SJCRH30 (cell line): ENCODE measurements around the gene LDLRAD4. TPM values are rescaled to one million over a fixed set of nuclear protein-coding genes. Genes with fewer than 3 reads are reported as not detected.

ENCODE experiments used
- DNase-seq, 2 experiments: peaks; one replicate each; pipeline ENCODE4 v3.0.0-alpha.2; 2015 to 2020
- H3K27ac ChIP-seq: fragments of 250-450 bp; sonication (Bioruptor Pico); 2 replicates; pipeline ENCODE4 v1.5.1; 2020; ENCODE audit warnings: mild to moderate bottlenecking, moderate library complexity
- H3K27me3 ChIP-seq: fragments of 250-450 bp; sonication (Bioruptor Pico); 2 replicates; pipeline ENCODE4 v1.5.1; 2020; ENCODE audit warnings: mild to moderate bottlenecking, moderate library complexity
- H3K36me3 ChIP-seq: fragments of 250-450 bp; sonication (Bioruptor Pico); 2 replicates; pipeline ENCODE4 v1.5.1; 2020; ENCODE audit warnings: mild to moderate bottlenecking, moderate library complexity
- H3K4me1 ChIP-seq: fragments of 250-450 bp; sonication (Bioruptor Pico); 2 replicates; pipeline ENCODE4 v1.5.1; 2020; ENCODE audit warnings: mild to moderate bottlenecking, moderate library complexity
- H3K4me3 ChIP-seq: fragments of 250-450 bp; sonication (Bioruptor Pico); 2 replicates; pipeline ENCODE4 v1.5.1; 2020; ENCODE audit warnings: mild to moderate bottlenecking, moderate library complexity
- H3K9me3 ChIP-seq: fragments of 250-450 bp; sonication (Bioruptor Pico); replicated peaks from 2 replicates; pipeline ENCODE4 v1.5.1; 2020; ENCODE audit warnings: mild to moderate bottlenecking, moderate library complexity
- total RNA-seq: library from RNA; depleted of rRNA; stranded (reverse); fragments of >200 nt; shearing (Covaris generic); gene quantifications from 2 replicates; pipeline ENCODE4 v1.2.3, GENCODE V29; 2014

Gene LDLRAD4
- total RNA-seq, 1 experiment from 2014 or later = 0.26 TPM

DNA sequence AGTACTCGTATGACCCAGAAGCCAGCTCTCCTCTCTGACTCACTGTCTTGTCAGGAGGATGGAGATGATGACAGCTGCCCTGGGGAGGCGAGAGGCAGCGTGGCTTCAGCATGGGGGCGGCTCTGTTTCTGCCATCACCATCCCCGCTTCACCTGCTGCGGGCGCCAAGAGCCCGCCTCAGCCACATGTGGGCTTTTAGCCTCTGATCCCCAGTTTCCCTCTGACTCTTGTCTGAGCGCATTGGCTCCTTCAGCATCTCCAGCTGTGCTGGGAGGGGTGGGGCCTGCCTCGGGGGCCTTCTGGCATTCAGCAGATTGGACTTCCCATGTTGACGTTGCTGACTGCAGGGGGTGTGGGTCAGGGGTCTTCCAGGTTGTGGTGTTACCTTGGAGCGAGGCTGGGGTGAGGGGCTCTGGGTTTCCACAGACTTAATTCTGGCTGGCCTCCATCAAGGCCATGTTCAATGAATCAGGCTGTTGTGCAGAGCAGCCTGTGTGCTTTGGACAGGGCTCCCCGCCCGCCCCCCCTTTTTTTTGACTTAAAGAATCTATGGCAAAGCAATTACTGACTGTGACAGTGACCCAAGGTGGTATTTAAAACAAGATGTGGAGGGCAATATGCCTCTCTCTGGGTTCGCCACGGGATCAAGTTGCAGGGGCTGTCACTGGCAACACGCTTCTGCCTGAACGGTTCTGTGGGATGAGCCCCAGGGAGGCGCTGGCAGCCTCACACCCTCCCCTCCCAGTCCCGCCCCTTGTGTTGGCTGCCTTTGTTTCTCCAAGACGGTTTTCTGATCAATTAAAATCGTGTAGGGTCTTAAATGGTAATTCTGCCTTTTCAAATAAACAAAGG lies 228.3 kb downstream of the LDLRAD4 start:
- Histone ChIP-seq H3K4me3 (no peak overlapping the region), H3K27me3 (no peaks in the 10 kb centered on the region), H3K27ac (no peak overlapping the region), H3K4me1 (no peaks in the 10 kb centered on the region), H3K36me3 (no peaks in the 10 kb centered on the region), H3K9me3 (no peaks in the 10 kb centered on the region)
- DNase-seq = no peak

GRCh38 chr18:13447621-13448334 lies 229.2 kb downstream of the LDLRAD4 start:
- H3K36me3 ChIP-seq = no peaks in the 10 kb centered on the region
- H3K9me3 ChIP-seq = no peaks in the 10 kb centered on the region
- no peak for DNase-seq
- no peak overlapping the region for H3K4me3 ChIP-seq
- no peaks in the 10 kb centered on the region for H3K4me1 ChIP-seq
- no peaks in the 10 kb centered on the region for H3K27me3 ChIP-seq
- H3K27ac ChIP-seq = no peak overlapping the region

GRCh38 chr18:13448335-13448795 lies 229.8 kb downstream of the LDLRAD4 start:
- H3K4me1 ChIP-seq = no peaks in the 10 kb centered on the region
- no peak overlapping the region for H3K4me3 ChIP-seq
- H3K27me3 ChIP-seq = no peaks in the 10 kb centered on the region
- H3K36me3 ChIP-seq = no peaks in the 10 kb centered on the region
- no peak overlapping the region for H3K27ac ChIP-seq
- no peak for DNase-seq
- H3K9me3 ChIP-seq = no peaks in the 10 kb centered on the region

- no peaks in the 10 kb centered on the region for H3K9me3 ChIP-seq
- no peaks in the 10 kb centered on the region for H3K36me3 ChIP-seq
- DNase-seq = no peak
- H3K27me3 ChIP-seq = no peaks in the 10 kb centered on the region
- H3K4me3 ChIP-seq = no peak overlapping the region
- H3K4me1 ChIP-seq = no peaks in the 10 kb centered on the region
- no peak overlapping the region for H3K27ac ChIP-seq
These were observed 231.1 kb downstream of the LDLRAD4 start for GRCh38 chr18:13449651-13450050.

GRCh38 chr18:13450289-13451212 lies 232.0 kb downstream of the LDLRAD4 start:
- H3K36me3 ChIP-seq = no peaks in the 10 kb centered on the region
- no peak overlapping the region for H3K4me3 ChIP-seq
- H3K4me1 ChIP-seq = no peaks in the 10 kb centered on the region
- no peaks in the 10 kb centered on the region for H3K27me3 ChIP-seq
- DNase-seq = no peak
- H3K27ac ChIP-seq = no peak overlapping the region
- no peaks in the 10 kb centered on the region for H3K9me3 ChIP-seq

DNA sequence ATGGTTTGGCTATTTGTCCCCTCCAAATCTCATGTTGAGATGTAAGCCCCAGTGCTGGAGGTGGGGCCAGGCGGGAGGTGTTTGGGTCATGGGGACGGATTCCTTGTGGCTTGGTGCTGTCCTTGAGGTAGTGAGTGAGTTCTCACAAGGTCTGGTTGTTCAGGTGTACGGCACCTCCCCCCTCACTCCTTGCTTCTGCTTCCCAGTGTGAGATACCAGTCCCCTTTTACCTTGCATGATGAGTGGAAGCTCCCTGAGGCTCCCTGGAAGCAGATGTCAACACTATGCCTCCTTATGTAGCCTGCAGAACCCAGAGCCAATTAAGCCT lies 232.6 kb downstream of the LDLRAD4 start:
- Histone ChIP-seq H3K9me3 (no peaks in the 10 kb centered on the region), H3K27me3 (no peaks in the 10 kb centered on the region), H3K27ac (no peak overlapping the region), H3K4me3 (no peak overlapping the region), H3K4me1 (no peaks in the 10 kb centered on the region), H3K36me3 (no peaks in the 10 kb centered on the region)
- DNase-seq = no peak

DNA sequence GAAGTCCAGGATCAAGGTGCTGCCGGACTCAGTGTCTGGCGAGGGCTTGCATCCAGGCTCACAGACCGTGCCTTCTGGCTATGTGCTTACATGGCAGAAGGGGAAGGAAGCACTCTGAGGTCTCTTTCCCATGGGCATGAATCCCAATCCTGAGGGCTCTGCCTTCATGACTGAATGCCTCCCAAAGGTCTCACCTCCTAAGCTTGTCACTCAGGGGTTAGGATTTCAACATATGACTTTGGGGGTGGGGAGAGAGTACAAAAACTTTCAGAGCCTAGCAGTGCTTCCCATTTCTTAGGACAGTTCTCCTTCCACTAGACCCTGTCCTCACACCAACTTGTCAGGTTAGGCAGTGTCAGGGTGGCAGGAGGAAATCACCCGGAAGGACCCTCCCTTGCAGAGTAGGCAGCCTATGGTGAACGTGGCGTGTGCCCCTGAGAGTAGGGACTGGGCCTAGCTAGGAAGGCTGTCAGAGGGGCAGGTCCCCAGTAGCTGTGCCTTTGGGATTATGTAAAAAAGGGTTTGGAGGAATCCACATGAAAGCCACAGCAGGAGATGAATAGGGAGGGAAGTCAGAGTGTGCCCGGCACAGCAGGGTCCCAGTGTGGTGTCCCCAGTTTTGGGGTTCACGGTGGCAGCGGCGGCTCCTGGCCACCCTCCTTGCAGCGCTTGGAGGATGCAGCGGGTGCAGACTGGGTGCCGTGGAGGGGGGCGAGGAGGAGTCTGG lies 233.3 kb downstream of the LDLRAD4 start:
- H3K27ac ChIP-seq = no peak overlapping the region
- no peaks in the 10 kb centered on the region for H3K9me3 ChIP-seq
- H3K27me3 ChIP-seq = no peaks in the 10 kb centered on the region
- DNase-seq = no peak
- H3K4me1 ChIP-seq = no peaks in the 10 kb centered on the region
- H3K4me3 ChIP-seq = no peak overlapping the region
- H3K36me3 ChIP-seq = no peaks in the 10 kb centered on the region

- Histone ChIP-seq H3K27me3 (no peaks in the 10 kb centered on the region), H3K4me3 (no peak overlapping the region), H3K27ac (no peak overlapping the region), H3K36me3 (no peaks in the 10 kb centered on the region), H3K4me1 (no peaks in the 10 kb centered on the region), H3K9me3 (no peaks in the 10 kb centered on the region)
- no peak for DNase-seq
These were observed 233.8 kb downstream of the LDLRAD4 start for GRCh38 chr18:13452388-13452811.

GRCh38 chr18:13452871-13453680 lies 234.5 kb downstream of the LDLRAD4 start:
- no peaks in the 10 kb centered on the region for H3K36me3 ChIP-seq
- no peak overlapping the region for H3K4me3 ChIP-seq
- no peaks in the 10 kb centered on the region for H3K27me3 ChIP-seq
- no peak overlapping the region for H3K27ac ChIP-seq
- no peak for DNase-seq
- H3K9me3 ChIP-seq = no peaks in the 10 kb centered on the region
- H3K4me1 ChIP-seq = no peaks in the 10 kb centered on the region

DNA sequence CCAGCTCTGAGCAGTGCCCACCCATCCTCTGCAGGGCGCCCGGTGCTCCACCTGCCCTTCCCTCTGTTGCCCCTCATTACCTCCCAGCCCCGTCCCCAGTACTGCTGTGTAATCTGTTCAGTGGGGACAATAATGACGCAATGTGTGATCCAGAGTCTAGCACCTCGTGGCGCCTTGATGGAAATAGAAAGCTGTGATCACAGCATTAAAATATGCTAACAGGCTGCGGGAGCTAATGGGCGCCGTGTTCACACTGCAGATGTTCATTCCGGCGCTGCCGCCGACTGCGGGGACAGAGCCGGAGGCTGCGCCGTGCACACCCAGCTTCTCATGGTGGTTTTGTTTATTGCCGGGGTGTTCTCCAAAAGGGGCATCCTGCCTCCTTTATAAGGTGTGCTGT lies 235.2 kb downstream of the LDLRAD4 start:
- H3K4me3 ChIP-seq = no peak overlapping the region
- no peaks in the 10 kb centered on the region for H3K27me3 ChIP-seq
- no peaks in the 10 kb centered on the region for H3K36me3 ChIP-seq
- no peaks in the 10 kb centered on the region for H3K4me1 ChIP-seq
- no peak overlapping the region for H3K27ac ChIP-seq
- DNase-seq = no peak
- no peaks in the 10 kb centered on the region for H3K9me3 ChIP-seq

GRCh38 chr18:13454363-13455150 lies 236.0 kb downstream of the LDLRAD4 start:
- Histone ChIP-seq H3K4me3 (no peak overlapping the region), H3K36me3 (no peaks in the 10 kb centered on the region), H3K27me3 (no peaks in the 10 kb centered on the region), H3K27ac (no peak overlapping the region), H3K4me1 (no peaks in the 10 kb centered on the region), H3K9me3 (no peaks in the 10 kb centered on the region)
- no peak for DNase-seq

- DNase-seq = no peak
- Histone ChIP-seq H3K36me3 (no peaks in the 10 kb centered on the region), H3K27me3 (no peaks in the 10 kb centered on the region), H3K27ac (no peak overlapping the region), H3K4me3 (no peak overlapping the region), H3K4me1 (no peaks in the 10 kb centered on the region), H3K9me3 (no peaks in the 10 kb centered on the region)
These were observed 236.9 kb downstream of the LDLRAD4 start for GRCh38 chr18:13455471-13455870.

- H3K4me3 ChIP-seq = no peak overlapping the region
- DNase-seq = no peak
- H3K36me3 ChIP-seq = no peaks in the 10 kb centered on the region
- no peak overlapping the region for H3K27ac ChIP-seq
- no peaks in the 10 kb centered on the region for H3K9me3 ChIP-seq
- H3K4me1 ChIP-seq = no peaks in the 10 kb centered on the region
- H3K27me3 ChIP-seq = no peaks in the 10 kb centered on the region
These were observed 237.5 kb downstream of the LDLRAD4 start for GRCh38 chr18:13455960-13456481.
